Mesendoderm (in vitro differentiated cells): Measurements from ENCODE around the gene CERS6.

Source experiments
- DNase-seq: peaks from one replicate; pipeline ENCODE4 v3.0.0; 2013
- H2AK5ac ChIP-seq: 2 replicates; pipeline ENCODE4 v1.6.1; 2013; ENCODE audit warnings: low read length, inconsistent platforms
- H2BK120ac ChIP-seq: 2 replicates; pipeline ENCODE4 v1.6.1; 2013; ENCODE audit warnings: low read depth, mild to moderate bottlenecking, low read length, moderate library complexity, mixed read lengths
- H2BK15ac ChIP-seq: replicated peaks from 2 replicates; pipeline ENCODE4 v1.6.1; 2013; ENCODE audit warnings: low read depth, mild to moderate bottlenecking, moderate library complexity
- H2BK5ac ChIP-seq: 2 replicates; pipeline ENCODE4 v1.6.1; 2013; ENCODE audit warnings: low read length, inconsistent platforms
- H3K18ac ChIP-seq: 2 replicates; pipeline ENCODE4 v1.6.1; 2013; ENCODE audit warnings: mild to moderate bottlenecking, low read length, mixed read lengths
- H3K23ac ChIP-seq: one replicate; pipeline ENCODE4 v1.6.1; 2013; ENCODE audit warnings: low read length
- H3K27ac ChIP-seq: 2 replicates; pipeline ENCODE4 v1.5.1; 2013; ENCODE audit warnings: low read depth, mild to moderate bottlenecking, inconsistent platforms, low read length, moderate library complexity
- H3K27me3 ChIP-seq: 2 replicates; pipeline ENCODE4 v1.6.1; 2013; ENCODE audit warnings: low read length, control low read depth, mild to moderate bottlenecking, inconsistent platforms; ENCODE audit not compliant: insufficient read depth, poor library complexity
- H3K36me3 ChIP-seq: 2 replicates; pipeline ENCODE4 v1.6.1; 2013; ENCODE audit warnings: low read length, inconsistent platforms; ENCODE audit not compliant: control insufficient read depth, insufficient read depth
- H3K4ac ChIP-seq: one replicate; pipeline ENCODE4 v1.6.1; 2013; ENCODE audit warnings: low read depth, mild to moderate bottlenecking, low read length, moderate library complexity
- H3K4me1 ChIP-seq: 2 replicates; pipeline ENCODE4 v1.6.1; 2013; ENCODE audit warnings: low read depth, low read length, inconsistent platforms; ENCODE audit not compliant: control insufficient read depth
- H3K4me2 ChIP-seq: 2 replicates; pipeline ENCODE4 v1.6.1; 2013; ENCODE audit warnings: low read length
- H3K4me3 ChIP-seq: 2 replicates; pipeline ENCODE4 v1.5.1; 2013; ENCODE audit warnings: mild to moderate bottlenecking, low read length
- H3K56ac ChIP-seq: one replicate; pipeline ENCODE4 v1.6.1; 2013; ENCODE audit warnings: low read length
- H3K79me1 ChIP-seq: 2 replicates; pipeline ENCODE4 v1.6.1; 2013; ENCODE audit warnings: low read length, inconsistent platforms
- H3K79me2 ChIP-seq: 2 replicates; pipeline ENCODE4 v1.6.1; 2013; ENCODE audit warnings: mild to moderate bottlenecking, low read length; ENCODE audit not compliant: control insufficient read depth, insufficient read depth
- H3K9ac ChIP-seq: 2 replicates; pipeline ENCODE4 v1.6.1; 2013; ENCODE audit warnings: low read length, inconsistent platforms
- H4K5ac ChIP-seq: one replicate; pipeline ENCODE4 v1.6.1; 2013; ENCODE audit warnings: low read length
- H4K8ac ChIP-seq: one replicate; pipeline ENCODE4 v1.6.1; 2013; ENCODE audit warnings: low read depth, mild to moderate bottlenecking, control low read depth, low read length, moderate library complexity
- WGBS: extraction: QIAGEN DNeasy Blood & Tissue Kit; methylation state at CpG from one replicate; pipeline ENCODE4 v1.1.7; 2013; ENCODE audit warnings: low lambda C conversion rate, missing lambda C conversion rate; ENCODE audit not compliant: insufficient coverage; ENCODE audit errors: extremely low coverage; 5-methylcytosine and 5-hydroxymethylcytosine counted together

The CERS6 gene

GRCh38 chr2:168626647-168627046 is 170.6 kb downstream of the CERS6 start:
- Histone ChIP-seq H2AK5ac (no peak overlapping the region), H3K36me3 (no peaks in the 10 kb centered on the region), H3K18ac (no peak overlapping the region), H3K23ac (no peak overlapping the region), H3K4me1 (peaks cover 5% of the 10 kb centered on the region), H3K79me1 (peaks cover 3% of the 10 kb centered on the region), H3K9ac (no peak overlapping the region), H4K8ac (no peak overlapping the region), H3K27ac (no peak overlapping the region), H3K4me3 (no peak overlapping the region), H3K79me2 (no peaks in the 10 kb centered on the region), H2BK5ac (no peak overlapping the region), H3K56ac (no peak overlapping the region), H3K4ac (no peak overlapping the region), H4K5ac (no peak overlapping the region), H2BK15ac (no peak overlapping the region), H2BK120ac (no peak overlapping the region), H3K4me2 (no peak overlapping the region), H3K27me3 (no peaks in the 10 kb centered on the region)
- DNase-seq = peak; percentile 70
- WGBS = no CpG with 5 or more reads among the region's 3 CpGs

- H3K27ac ChIP-seq = no peak overlapping the region
- H2AK5ac ChIP-seq = no peak overlapping the region
- H3K79me1 ChIP-seq = peaks cover 3% of the 10 kb centered on the region
- H3K56ac ChIP-seq = no peak overlapping the region
- H2BK120ac ChIP-seq = no peak overlapping the region
- H4K8ac ChIP-seq = no peak overlapping the region
- DNase-seq = peak; percentile 66
- no peak overlapping the region for H3K23ac ChIP-seq
- H3K79me2 ChIP-seq = no peaks in the 10 kb centered on the region
- H2BK5ac ChIP-seq = no peak overlapping the region
- no peaks in the 10 kb centered on the region for H3K27me3 ChIP-seq
- no peak overlapping the region for H3K4me2 ChIP-seq
- no peak overlapping the region for H3K4me3 ChIP-seq
- no peak overlapping the region for H3K9ac ChIP-seq
- no peak overlapping the region for H3K18ac ChIP-seq
- WGBS = no CpG with 5 or more reads among the region's 7 CpGs
- H4K5ac ChIP-seq = no peak overlapping the region
- no peak overlapping the region for H3K4ac ChIP-seq
- H3K36me3 ChIP-seq = no peaks in the 10 kb centered on the region
- H3K4me1 ChIP-seq = peaks cover 6% of the 10 kb centered on the region
- H2BK15ac ChIP-seq = no peak overlapping the region
Observed at GRCh38 chr2:168632709-168633121, 176.6 kb downstream of the CERS6 start.

- Histone ChIP-seq H3K56ac (no peak overlapping the region), H3K36me3 (no peaks in the 10 kb centered on the region), H3K9ac (no peak overlapping the region), H4K8ac (no peak overlapping the region), H3K4me1 (peaks cover 4% of the 10 kb centered on the region), H3K79me1 (peaks cover 2% of the 10 kb centered on the region), H3K18ac (no peak overlapping the region), H3K27me3 (no peaks in the 10 kb centered on the region), H3K27ac (no peak overlapping the region), H3K4me2 (no peak overlapping the region), H2BK15ac (no peak overlapping the region), H3K79me2 (no peaks in the 10 kb centered on the region), H2BK5ac (no peak overlapping the region), H3K23ac (no peak overlapping the region), H2BK120ac (no peak overlapping the region), H3K4me3 (no peak overlapping the region), H4K5ac (no peak overlapping the region), H2AK5ac (no peak overlapping the region), H3K4ac (no peak overlapping the region)
- no peak for DNase-seq
- WGBS = no CpG with 5 or more reads among the region's 1 CpG
Observed at GRCh38 chr2:168633200-168633599, 177.1 kb downstream of the CERS6 start.

GRCh38 chr2:168633895-168634294 is 177.8 kb downstream of the CERS6 start:
- Histone ChIP-seq H3K79me2 (no peaks in the 10 kb centered on the region), H3K36me3 (no peaks in the 10 kb centered on the region), H4K5ac (no peak overlapping the region), H3K4ac (no peak overlapping the region), H2BK5ac (no peak overlapping the region), H3K4me2 (no peak overlapping the region), H2BK15ac (no peak overlapping the region), H2AK5ac (no peak overlapping the region), H3K4me1 (peaks cover 2% of the 10 kb centered on the region), H3K23ac (no peak overlapping the region), H3K56ac (no peak overlapping the region), H3K79me1 (no peaks in the 10 kb centered on the region), H3K18ac (no peak overlapping the region), H2BK120ac (no peak overlapping the region), H3K27ac (no peak overlapping the region), H4K8ac (no peak overlapping the region), H3K9ac (no peak overlapping the region), H3K4me3 (no peak overlapping the region), H3K27me3 (no peaks in the 10 kb centered on the region)
- WGBS = no CpG with 5 or more reads among the region's 1 CpG
- no peak for DNase-seq

- no peak overlapping the region for H2BK5ac ChIP-seq
- H2AK5ac ChIP-seq = no peak overlapping the region
- no peaks in the 10 kb centered on the region for H3K79me1 ChIP-seq
- H3K23ac ChIP-seq = no peak overlapping the region
- H3K4me3 ChIP-seq = no peak overlapping the region
- no peak overlapping the region for H4K8ac ChIP-seq
- no peaks in the 10 kb centered on the region for H3K27me3 ChIP-seq
- H3K79me2 ChIP-seq = no peaks in the 10 kb centered on the region
- H3K56ac ChIP-seq = no peak overlapping the region
- no peak overlapping the region for H2BK120ac ChIP-seq
- H3K27ac ChIP-seq = no peak overlapping the region
- no peak overlapping the region for H4K5ac ChIP-seq
- H3K4me2 ChIP-seq = no peak overlapping the region
- no peak overlapping the region for H3K18ac ChIP-seq
- H2BK15ac ChIP-seq = no peak overlapping the region
- H3K4me1 ChIP-seq = peaks cover 9% of the 10 kb centered on the region
- H3K9ac ChIP-seq = no peak overlapping the region
- H3K36me3 ChIP-seq = no peaks in the 10 kb centered on the region
- H3K4ac ChIP-seq = no peak overlapping the region
- DNase-seq = peak; percentile 53
- no CpG with 5 or more reads among the region's 3 CpGs for WGBS
Observed at GRCh38 chr2:168635065-168635577, 179.0 kb downstream of the CERS6 start.

- no peak overlapping the region for H3K27ac ChIP-seq
- DNase-seq = no peak
Observed at GRCh38 chr2:168639018-168639417, 182.9 kb downstream of the CERS6 start.

More at GRCh38 chr2:168639018-168639417, 182.9 kb downstream of the CERS6 start:
- Histone ChIP-seq H4K8ac (no peak overlapping the region), H2BK5ac (no peak overlapping the region), H3K18ac (no peak overlapping the region), H3K9ac (no peak overlapping the region), H4K5ac (no peak overlapping the region), H3K27me3 (no peaks in the 10 kb centered on the region), H3K79me2 (peaks cover 2% of the 10 kb centered on the region), H2BK120ac (no peak overlapping the region), H3K4me1 (peaks cover 9% of the 10 kb centered on the region), H3K23ac (no peak overlapping the region), H3K36me3 (no peaks in the 10 kb centered on the region), H3K4ac (no peak overlapping the region), H3K56ac (no peak overlapping the region), H2BK15ac (no peak overlapping the region), H3K4me2 (no peak overlapping the region), H3K79me1 (peaks cover 6% of the 10 kb centered on the region), H2AK5ac (no peak overlapping the region), H3K4me3 (no peak overlapping the region)
- no CpG with 5 or more reads among the region's 2 CpGs for WGBS
